NCI-H774 (cell line): ENCODE data around the gene EEF1AKMT3.

ENCODE experiments used
- DNase-seq: peaks from one replicate; lab custom pipeline; 2025; lab: John Stamatoyannopoulos, UW

Gene EEF1AKMT3

DNA sequence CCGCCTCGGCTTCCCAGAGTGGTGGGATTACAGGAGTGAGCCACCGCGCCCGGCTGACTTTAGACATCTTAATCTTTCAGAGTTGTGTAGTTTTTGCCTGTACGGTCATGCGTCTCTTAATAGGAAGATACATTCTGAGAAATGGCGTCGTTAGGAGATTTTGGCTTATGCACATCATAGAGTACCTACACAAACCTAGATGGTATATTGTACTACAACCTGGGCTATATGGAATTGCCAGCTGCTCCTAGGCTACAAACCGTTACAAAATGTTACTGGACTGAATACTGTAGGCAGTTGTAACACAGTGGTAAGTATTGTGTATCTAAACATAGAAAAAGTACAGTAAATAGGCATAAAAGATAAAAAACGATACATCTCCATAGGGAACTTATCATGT, 11.4 kb downstream of the EEF1AKMT3 start:
- DNase-seq: no peak

DNA sequence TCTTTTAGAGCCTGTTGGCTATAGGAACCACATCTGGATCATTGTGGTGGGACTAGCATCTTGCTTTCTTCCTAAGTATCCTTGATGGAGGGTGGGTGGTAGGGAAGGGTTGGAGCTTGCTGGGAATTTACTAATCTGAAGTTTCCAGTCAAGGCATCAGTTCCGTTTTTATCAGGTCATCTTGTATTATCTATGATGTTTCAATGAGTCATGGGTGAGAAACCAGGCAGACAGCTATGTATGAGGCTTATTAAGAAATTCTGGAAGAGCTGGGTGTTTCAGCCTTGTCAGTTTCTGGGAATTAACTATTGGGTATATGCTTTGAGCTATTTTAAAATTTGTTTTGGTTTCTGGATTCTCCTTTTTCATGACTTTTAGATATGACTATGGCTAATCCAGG, 21.5 kb downstream of the EEF1AKMT3 start:
- DNase-seq: no peak

DNA sequence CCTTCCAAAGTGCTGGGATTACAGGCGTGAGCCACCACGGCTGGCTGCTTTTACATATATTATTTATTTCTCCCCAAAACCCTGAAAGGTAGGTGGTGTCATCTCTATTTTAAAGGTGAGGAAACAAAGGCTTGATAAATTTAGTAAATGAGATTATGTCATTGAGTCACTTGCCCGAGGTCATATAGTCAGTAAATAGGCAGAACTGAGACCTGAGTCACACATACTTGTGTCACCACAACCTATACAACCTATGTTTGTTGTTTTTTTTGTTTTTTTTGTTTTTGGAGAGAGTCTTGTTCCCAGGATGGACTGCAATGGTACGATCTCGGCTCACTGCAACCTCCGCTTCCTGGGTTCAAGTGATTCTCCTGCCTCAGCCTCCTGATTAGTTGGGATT, 22.9 kb downstream of the EEF1AKMT3 start:
- no peak for DNase-seq

GRCh38 chr12:57796996-57797395, 24.6 kb downstream of the EEF1AKMT3 start:
- no peak for DNase-seq

DNA sequence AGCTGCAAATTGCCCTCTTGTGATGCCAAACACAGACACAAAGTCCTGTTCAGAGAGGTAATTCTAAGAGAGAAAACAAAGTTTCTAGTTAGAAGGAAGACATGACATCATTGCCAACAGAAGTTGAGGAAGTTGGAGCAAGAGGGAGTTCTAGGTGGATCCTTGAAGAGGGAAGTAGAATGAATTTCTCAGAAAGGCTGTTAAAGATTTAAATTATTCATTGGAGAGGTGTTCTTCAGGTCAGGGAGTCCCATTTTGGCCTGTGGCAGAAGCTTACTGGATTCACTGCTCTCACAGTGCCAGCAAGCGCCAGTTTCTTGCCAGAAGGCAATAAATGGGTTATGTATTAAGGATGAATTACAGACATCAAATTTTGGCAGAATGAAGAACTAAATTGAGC, 25.5 kb downstream of the EEF1AKMT3 start:
- DNase-seq: no peak

- DNase-seq: no peak
Observed at GRCh38 chr12:57800965-57801364, 28.6 kb downstream of the EEF1AKMT3 start.

DNA sequence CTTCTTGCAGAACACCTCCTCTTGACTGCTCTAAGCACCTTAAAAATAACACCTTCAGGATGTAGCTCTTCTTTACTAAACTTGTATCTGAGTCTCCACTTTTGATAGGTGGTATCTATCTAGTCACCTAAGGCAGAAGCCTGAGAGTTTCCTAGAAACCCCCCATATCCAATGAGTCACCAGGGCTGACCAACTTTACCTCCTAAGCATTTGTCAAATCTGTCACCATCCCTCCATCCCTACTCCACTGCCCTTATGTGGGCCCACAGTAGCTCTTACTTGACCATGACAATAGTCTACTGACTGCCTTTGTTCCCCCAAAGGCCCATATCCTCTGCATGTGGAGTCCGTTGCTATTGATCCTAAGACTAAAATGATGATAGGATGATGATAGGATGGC, 30.2 kb downstream of the EEF1AKMT3 start:
- DNase-seq: no peak

GRCh38 chr12:57803319-57803893, 31.0 kb downstream of the EEF1AKMT3 start:
- peak; percentile 19 for DNase-seq

DNA sequence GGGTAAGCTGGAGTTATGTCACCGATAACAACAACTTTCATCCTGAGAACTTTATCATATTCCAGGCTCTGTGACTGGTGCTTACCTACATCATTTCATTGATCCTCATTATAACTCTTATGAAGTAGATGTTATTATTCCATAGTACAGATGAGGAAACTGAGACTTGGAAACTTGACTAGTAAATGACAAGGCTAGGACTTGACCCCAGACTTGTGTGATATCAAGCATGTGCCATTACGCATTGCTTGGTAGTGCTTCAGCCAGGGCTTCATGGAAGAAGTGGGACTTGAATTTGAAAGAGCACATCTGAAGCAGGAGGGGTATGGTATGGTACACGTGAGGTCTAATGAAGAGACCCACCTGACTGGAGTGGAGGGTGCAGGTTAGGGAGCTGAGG, 34.3 kb downstream of the EEF1AKMT3 start:
- no peak for DNase-seq

GRCh38 chr12:57807285-57807684, 34.9 kb downstream of the EEF1AKMT3 start:
- DNase-seq: no peak

GRCh38 chr12:57808351-57808750, 35.9 kb downstream of the EEF1AKMT3 start:
- no peak for DNase-seq

GRCh38 chr12:57809425-57809824, 37.0 kb downstream of the EEF1AKMT3 start:
- DNase-seq: no peak

- DNase-seq: no peak
Observed at GRCh38 chr12:57810450-57810849, 38.0 kb downstream of the EEF1AKMT3 start.

- DNase-seq: no peak
Observed at GRCh38 chr12:57811028-57811755, 38.8 kb downstream of the EEF1AKMT3 start.

DNA sequence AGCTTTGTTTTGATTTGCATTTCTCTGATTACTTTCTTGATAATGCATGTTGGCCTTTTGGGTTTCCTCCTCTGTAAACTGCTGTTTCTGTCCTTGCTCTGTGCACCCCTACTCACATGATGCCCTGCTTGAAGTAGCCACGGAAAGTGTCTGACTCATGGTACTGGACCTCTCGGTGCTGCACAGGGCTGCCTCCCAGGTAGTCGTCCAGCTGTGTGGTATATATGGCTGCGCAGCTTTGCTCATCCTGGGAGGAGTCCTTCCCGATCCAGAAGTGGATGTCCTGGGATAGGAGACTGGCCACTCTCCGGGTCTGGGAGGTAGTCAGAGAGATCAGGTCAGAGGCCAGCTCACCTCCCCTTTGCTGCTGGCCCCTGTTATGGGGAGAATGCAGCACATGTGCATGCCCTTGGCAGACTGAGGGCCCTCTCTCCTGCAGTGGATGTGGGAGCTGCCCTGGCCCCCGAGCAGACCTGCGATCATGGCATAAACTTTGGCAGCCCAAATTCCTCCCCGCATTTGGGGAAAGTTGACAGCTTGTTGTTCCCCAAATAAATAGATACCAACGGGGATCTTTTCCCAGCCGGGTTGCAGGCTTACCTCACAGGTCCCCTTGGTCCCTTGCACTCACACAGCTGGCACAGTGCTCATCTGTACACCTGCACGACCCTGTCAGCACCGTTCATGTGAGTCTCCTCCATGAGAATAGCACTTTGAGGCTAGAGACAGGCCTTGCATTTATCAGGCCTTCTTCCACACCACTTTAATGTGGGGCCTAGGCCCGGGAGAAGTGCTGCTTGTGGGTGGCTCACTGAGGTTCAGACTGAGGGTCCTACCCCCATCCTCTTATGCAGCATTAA, 40.9 kb downstream of the EEF1AKMT3 start:
- no peak for DNase-seq

- DNase-seq: no peak
Observed at GRCh38 chr12:57813971-57814772, 41.8 kb downstream of the EEF1AKMT3 start.

DNA sequence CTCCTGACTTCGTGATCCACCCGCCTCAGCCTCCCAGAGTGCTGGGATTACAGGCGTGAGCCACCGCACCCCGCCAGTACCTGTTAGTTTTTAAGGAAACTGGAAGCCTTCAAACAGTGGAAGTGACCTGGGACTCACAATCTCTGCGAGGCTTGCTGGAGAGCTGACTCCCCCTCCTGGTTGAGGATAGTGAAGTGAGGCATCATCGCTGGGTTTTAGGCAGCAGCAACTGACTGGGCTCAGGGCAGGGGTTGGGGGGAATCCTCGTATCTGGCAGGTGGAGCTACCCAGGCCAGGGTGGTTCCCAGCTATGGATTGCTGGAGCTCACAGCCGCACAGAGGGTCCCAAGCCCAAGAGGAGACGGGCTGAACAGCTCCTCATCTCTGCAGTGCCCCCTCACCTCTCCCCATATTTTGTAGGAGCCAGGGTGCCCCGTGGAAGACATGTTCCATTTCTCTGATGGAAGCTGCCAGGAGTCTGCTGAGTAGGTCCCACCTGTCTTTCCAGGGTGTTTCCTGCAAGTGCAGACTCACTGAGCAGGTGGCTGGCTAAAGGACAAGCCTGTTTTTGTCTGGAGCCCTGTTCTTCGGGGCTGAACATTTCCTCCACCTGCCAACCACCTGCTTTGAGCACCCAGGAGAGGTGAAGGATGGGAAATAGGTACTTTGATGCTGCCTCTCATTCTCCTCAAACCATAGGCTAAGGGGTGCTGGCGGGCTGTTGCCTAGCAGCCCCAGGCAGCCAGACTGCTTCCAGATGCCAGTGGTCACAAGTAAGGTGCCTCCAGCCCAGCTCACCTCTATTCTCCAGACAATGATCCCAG, 43.0 kb downstream of the EEF1AKMT3 start:
- DNase-seq: peak; percentile 78

DNA sequence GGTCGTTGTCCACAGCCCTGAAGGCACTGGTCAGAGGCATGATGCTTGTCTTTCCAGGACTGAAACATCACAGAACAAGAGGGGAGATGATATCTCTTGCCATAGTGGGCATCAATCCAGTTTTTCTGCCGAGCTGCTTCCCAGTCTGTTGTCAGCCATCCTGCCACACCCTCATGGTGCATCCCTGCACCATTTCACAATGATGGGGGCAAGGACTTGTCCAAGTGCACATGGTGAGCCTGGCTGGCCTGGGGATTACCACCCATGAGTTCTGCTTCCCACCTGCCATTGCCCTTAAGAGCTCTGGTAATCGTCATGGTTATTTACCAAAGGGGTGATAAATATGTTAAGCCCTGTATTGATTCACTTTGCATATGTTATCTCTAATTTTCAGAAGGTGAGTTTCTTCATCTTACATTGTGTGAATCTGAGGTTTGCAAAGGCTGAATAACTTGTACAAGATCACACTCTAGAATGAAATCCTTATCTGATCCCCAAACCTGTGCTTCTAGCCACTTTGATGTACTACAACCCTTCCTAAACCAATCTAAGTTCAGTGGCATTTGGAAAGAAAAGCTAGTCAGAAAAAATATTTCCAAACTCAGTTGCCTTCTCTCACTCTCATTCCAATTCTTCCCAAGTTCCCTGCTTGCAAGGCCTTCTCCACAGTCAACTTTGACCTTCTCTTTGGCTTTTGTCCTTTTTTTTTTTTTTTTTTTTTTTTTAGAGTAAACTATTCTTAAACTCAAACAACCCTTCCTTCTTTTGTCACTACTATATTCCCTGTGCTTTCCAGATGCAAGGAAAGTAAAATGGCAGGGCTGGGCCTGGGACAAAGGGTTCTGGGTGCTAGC, 43.8 kb downstream of the EEF1AKMT3 start:
- DNase-seq: no peak

- no peak for DNase-seq
Observed at GRCh38 chr12:57816855-57817151, 44.4 kb downstream of the EEF1AKMT3 start.

DNA sequence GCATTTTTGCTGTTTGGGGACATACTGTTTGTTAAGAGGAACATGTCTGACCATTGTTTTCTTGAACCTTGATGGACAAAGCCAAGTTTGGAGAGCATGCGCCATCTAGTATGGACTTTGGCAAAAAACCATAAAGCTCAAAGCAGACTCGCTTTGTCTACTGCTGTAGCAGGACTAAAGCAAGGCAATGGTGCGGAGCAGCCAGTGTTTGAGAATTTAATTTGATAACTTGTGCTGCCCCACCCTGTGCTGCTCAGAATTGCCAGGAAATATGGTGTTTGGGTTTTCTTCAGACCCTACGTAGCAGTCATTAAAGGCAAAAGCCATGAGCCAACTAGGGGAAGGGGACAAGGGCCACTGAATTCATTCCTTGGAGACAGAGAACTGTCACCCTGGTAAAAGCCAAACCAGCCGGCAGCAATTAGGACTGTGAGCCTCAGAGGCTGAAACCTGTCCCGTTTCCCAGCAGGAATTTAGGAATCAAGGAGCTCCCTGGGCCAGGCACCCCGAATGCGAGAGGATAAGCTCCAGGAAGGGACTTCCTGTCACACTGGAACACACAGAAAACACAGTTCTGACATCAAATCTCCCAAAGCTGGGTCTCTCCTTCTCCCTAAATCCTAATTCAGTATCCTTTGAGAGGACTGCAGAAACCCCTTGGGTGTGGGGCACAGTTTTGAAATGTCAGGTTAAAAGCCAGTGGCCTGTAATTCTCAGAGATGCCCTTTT, 45.0 kb downstream of the EEF1AKMT3 start:
- no peak for DNase-seq
